Heart left ventricle (tissue), 16 donors: Measurements from ENCODE around the gene SNED1. TPM values are rescaled to one million over a fixed set of nuclear protein-coding genes. Genes with fewer than 3 reads are reported as not detected.
A peak's percentile ranks its signal among the peaks of the same experiment; 100 is the strongest.

Experiments used
- ATAC-seq, 4 donors: fragments of 200-7000 bp; cut with Tn5 transposase; one replicate each; pipeline ENCODE4 v1.9.1; 2020 to 2022; ENCODE audit warnings: moderate library complexity in 4 of 4, mild to moderate bottlenecking in 3 of 4, moderate number of reproducible peaks in 1 of 4
- DNase-seq, 5 donors: peaks; one replicate each; pipeline ENCODE4 v3.0.0-alpha.2; 2020
- H3K27ac ChIP-seq, 12 donors: fragments of 200-600 bp; sonication (generic) in 4 of 12; one replicate each; pipeline versions ENCODE4 v1.5.0 to v1.8.0; 2016 to 2022; ENCODE audit warnings: mild to moderate bottlenecking in 2 of 12
- H3K27me3 ChIP-seq, 9 donors: fragments of 200-600 bp; sonication (generic) in 2 of 9; one replicate each; pipeline versions ENCODE4 v1.5.1 to v1.8.0; 2016 to 2022; ENCODE audit warnings: mild to moderate bottlenecking in 3 of 9
- H3K36me3 ChIP-seq, 9 donors: fragments of 200-600 bp; sonication (generic) in 2 of 9; one replicate each; pipeline versions ENCODE4 v1.5.0 to v1.8.0; 2018 to 2022; ENCODE audit warnings: mild to moderate bottlenecking in 2 of 9
- H3K4me1 ChIP-seq, 12 donors: fragments of 200-600 bp; sonication (generic) in 4 of 12; one replicate each; pipeline versions ENCODE4 v1.5.0 to v1.8.0; 2016 to 2022; ENCODE audit warnings: mild to moderate bottlenecking in 3 of 12
- H3K4me3 ChIP-seq, 12 donors: fragments of 200-600 bp; sonication (generic) in 4 of 12; one replicate each; pipeline versions ENCODE4 v1.5.0 to v1.8.0; 2017 to 2022; ENCODE audit warnings: mild to moderate bottlenecking in 9 of 12, moderate library complexity in 4 of 12
- H3K9me3 ChIP-seq, 12 donors: fragments of 200-600 bp; sonication (generic) in 4 of 12; one replicate each; pipeline versions ENCODE4 v1.5.0 to v1.8.0; 2016 to 2022; ENCODE audit warnings: mild to moderate bottlenecking in 1 of 12
- CTCF ChIP-seq, 12 donors: fragments of 200-600 bp; sonication (generic) in 4 of 12; IDR thresholded peaks; one replicate each; pipeline versions ENCODE4 v1.5.0 to v1.8.0; 2018 to 2022; ENCODE audit warnings: antibody characterized with exemption in 12 of 12, mild to moderate bottlenecking in 5 of 12
- POLR2A ChIP-seq, 2 donors: fragments of 450-650 bp; IDR thresholded peaks; one replicate each; pipeline ENCODE4 v1.6.1; 2017; ENCODE audit warnings: antibody characterized with exemption in 2 of 2, mild to moderate bottlenecking in 2 of 2, moderate library complexity in 2 of 2
- WGBS, 4 donors: extraction: QIAGEN DNeasy Blood & Tissue Kit in 2 of 4; methylation state at CpG; one replicate each; pipeline versions ENCODE4 v1.1.5 to v1.1.7; 2013 to 2018; 5-methylcytosine and 5-hydroxymethylcytosine counted together
- intact Hi-C, 10 donors: fragments of 100-400 bp; cut with DNase I; formaldehyde crosslinking; loops; one replicate each; pipeline versions ENCODE4 v1.11.1 to v1.14.2; 2022
- polyA plus RNA-seq, 2 donors: library from polyadenylated mRNA; stranded (reverse); fragments of 200-250 nt; gene quantifications; one replicate each; pipeline ENCODE4 v1.2.3, GENCODE V29; 2013
- total RNA-seq, 9 donors: library from RNA; depleted of rRNA in 2 of 9; stranded (reverse); fragments of >200 nt in 2 of 9; fragmentation: NEBNext Ultra II Directional in 3 of 9; extraction: Animal tissue kit (Norgen Biotek cat#: 25700) in 3 of 9; gene quantifications; one replicate each; pipeline versions ENCODE4 v1.1.0 to v1.2.4, GENCODE V29; 2016 to 2023
- donor health status: ischemic (EF 13 %, LVEDD 7.1; RV severe dilation, severe dysfunction).
- donor health status: healthy with polysubstance abuse.
- donor health status: DM: no; HTN: yes; CAD: no.
- donor health status: DM: no; HTN: no; CAD: no.
- donor health status: ischemic (EF 25% LVEDD 6.9; RV normal size, moderate dysfunction).
- donor health status: ischemic (EF 25% LVEDD 5.7; RV mildly dilated, moderate dysfunction).
- donor health status: healthy.
- donor health status: DM: yes; HTN: yes; CAD: no.
- donor health status: ischemic (EF 35%, LVEDD 5.7; RV mildly dilated, moderate dysfunction).
- donor health status: nonischemic (EF 11% LVEDD 7.7; RV severe dilation, severe dysfunction).
- donor health status: DM: yes; HTN: yes; CAD: no.
- donor health status: PGD.
- donor health status: ischemic (EF 29% LVEDD 5.4; RV normal size, mild dysfunction).
- donor health status: nonischemic (EF 23%, LVEDD 6.1; RV moderate dilation, normal function).

Gene SNED1
- total and polyA plus RNA-seq, 11 donors, result 3.1 to 14.7 (median 4.9) TPM

DNA sequence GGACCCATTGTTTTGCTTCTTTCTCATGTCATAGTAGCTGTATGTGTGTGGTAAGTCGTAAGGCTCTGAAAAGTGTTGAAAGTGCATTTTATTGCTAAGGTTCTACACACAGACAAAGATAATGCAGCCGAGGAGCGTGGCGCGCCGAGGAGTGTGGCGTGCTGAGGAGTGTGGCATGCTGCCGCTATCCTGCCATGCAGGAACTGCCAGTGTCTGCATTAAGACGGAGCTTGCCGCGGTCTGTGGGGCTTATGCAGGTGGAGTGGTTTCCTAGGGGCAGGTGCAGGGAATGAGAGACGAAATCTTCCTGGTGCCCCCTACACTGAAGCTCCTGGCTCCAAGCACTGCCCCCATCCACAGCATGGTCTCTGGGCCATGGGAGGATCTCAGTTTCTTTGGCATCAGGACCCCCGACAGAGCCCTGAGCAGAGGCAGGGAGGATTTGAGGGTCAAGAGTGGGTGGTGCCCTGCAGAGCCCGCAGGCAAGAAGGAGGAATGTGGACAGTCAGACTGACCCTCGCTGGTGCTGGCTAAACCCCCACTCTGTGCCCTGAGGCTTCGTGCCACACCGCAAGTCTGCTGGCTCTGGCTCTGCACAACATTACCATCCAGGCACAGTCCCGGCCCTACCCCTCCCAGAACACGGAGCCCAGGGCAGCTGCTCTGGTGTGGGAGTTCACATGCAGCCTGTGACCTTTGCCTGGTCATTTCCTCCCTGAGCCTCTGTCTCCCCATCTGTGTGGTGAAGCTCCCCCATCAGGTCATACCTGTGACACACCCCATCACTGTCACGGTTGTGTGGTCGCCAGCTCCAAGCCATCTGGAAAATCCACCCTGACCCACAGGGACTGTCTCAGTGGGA is 3.2 kb downstream of the SNED1 start:
- no peak overlapping the region for H3K27ac ChIP-seq
- peaks cover 0 to 33% (median 19%) of the 10 kb centered on the region in 12 donors for H3K9me3 ChIP-seq
- H3K27me3 ChIP-seq, result peaks cover 0 to 4% (median 0%) of the 10 kb centered on the region in 9 donors
- intact Hi-C loops, result no loop called here
- H3K4me3 ChIP-seq, result no peak overlapping the region
- peaks cover 0 to 14% (median 0%) of the 10 kb centered on the region in 9 donors for H3K36me3 ChIP-seq
- ATAC-seq (no peak), DNase-seq (no peak)
- H3K4me1 ChIP-seq, result peaks cover 0 to 31% (median 21%) of the 10 kb centered on the region in 12 donors
- TF ChIP-seq POLR2A (IDR thresholded peaks at IDR 0.05) (no peak), CTCF (IDR thresholded peaks at IDR 0.05) (no peak)
- WGBS, 4 donors, result 89 to 96% (median 93%) methylated on average over 20 to 21 of the region's 21 CpGs

DNA sequence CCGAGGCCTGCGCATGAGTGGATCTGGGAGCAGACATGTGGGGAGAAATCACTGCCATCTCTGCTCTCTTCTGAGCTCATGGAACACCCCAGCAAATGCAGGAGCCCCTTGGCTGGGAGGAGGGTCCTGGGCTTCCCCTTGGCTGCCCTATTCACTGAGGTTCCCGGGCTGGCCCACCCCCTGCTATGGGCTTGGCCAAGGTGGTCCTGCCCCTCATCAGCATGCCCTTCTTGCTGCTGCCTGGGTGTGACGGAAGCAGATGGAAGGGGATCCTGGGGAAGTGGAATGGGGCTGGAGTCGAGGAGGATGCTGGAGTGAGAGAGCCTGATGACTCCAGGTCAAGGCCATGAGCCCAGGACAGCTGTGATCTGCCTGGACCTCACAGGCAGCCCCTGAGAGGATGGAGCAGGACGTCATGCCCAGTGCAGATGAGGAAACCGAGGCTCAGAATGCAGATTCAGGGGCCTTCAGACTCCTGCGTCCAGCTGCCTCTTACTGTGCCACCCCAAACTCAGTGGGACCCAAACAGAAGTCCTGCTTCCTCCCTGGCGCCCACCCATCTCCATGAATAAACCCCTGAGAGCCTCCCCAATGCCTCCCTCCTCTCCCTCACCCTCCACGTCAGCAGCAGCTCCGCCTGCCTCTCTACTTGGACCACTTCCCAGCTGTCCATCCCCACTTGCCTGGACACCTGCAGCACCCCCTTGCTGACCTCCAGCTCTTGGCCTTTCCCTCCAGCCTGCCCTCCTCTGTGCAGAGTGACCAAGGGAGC is 4.0 kb downstream of the SNED1 start:
- intact Hi-C loops, result no loop called here
- Histone ChIP-seq H3K27me3 (peaks cover 0 to 4% (median 0%) of the 10 kb centered on the region in 9 donors), H3K4me3 (no peak overlapping the region), H3K9me3 (peaks cover 0 to 33% (median 19%) of the 10 kb centered on the region in 12 donors), H3K36me3 (peaks cover 0 to 14% (median 0%) of the 10 kb centered on the region in 9 donors), H3K4me1 (peaks cover 0 to 23% (median 12%) of the 10 kb centered on the region in 12 donors), H3K27ac (no peak overlapping the region)
- ATAC-seq, result no peak
- TF ChIP-seq CTCF (IDR thresholded peaks at IDR 0.05) (no peak), POLR2A (IDR thresholded peaks at IDR 0.05) (no peak)
- 88 to 93% (median 89%) methylated on average over 10 to 11 of the region's 11 CpGs for WGBS, 4 donors
- peak in 1 of 5 donors; percentile 42 for DNase-seq

- TF ChIP-seq CTCF (IDR thresholded peaks at IDR 0.05) (no peak), POLR2A (IDR thresholded peaks at IDR 0.05) (no peak)
- intact Hi-C loops, result no loop called here
Measured at GRCh38 chr2:241003047-241003360, 4.6 kb downstream of the SNED1 start.

GRCh38 chr2:241003369-241003768 is 5.0 kb downstream of the SNED1 start:
- Histone ChIP-seq H3K9me3 (peaks cover 0 to 33% (median 19%) of the 10 kb centered on the region in 12 donors), H3K4me3 (no peak overlapping the region), H3K27ac (no peak overlapping the region), H3K27me3 (peaks cover 0 to 4% (median 0%) of the 10 kb centered on the region in 9 donors), H3K36me3 (peaks cover 0 to 14% (median 0%) of the 10 kb centered on the region in 9 donors), H3K4me1 (peaks cover 0 to 20% (median 7%) of the 10 kb centered on the region in 12 donors)
- TF ChIP-seq CTCF (IDR thresholded peaks at IDR 0.05), result no peak
- DNase-seq (peak in 1 of 5 donors; percentile 29), ATAC-seq (no peak)
- intact Hi-C loops, result no loop called here
- 91 to 100% (median 96%) methylated on average over 2 of the region's 2 CpGs for WGBS, 4 donors

More at GRCh38 chr2:241003047-241003360, 4.6 kb downstream of the SNED1 start:
- Histone ChIP-seq H3K9me3 (peaks cover 0 to 33% (median 19%) of the 10 kb centered on the region in 12 donors), H3K27ac (no peak overlapping the region), H3K36me3 (peaks cover 0 to 14% (median 0%) of the 10 kb centered on the region in 9 donors), H3K27me3 (peaks cover 0 to 4% (median 0%) of the 10 kb centered on the region in 9 donors), H3K4me3 (no peak overlapping the region), H3K4me1 (peaks cover 0 to 21% (median 8%) of the 10 kb centered on the region in 12 donors)
- WGBS, 4 donors, result 95 to 98% (median 96%) methylated on average over 7 of the region's 7 CpGs
- no peak for ATAC-seq
- no peak for DNase-seq
